ENCODE measurements around the gene PDE4D. TPM values are rescaled to one million over a fixed set of nuclear protein-coding genes. Genes with fewer than 3 reads are reported as not detected.

Gene PDE4D
- total RNA-seq, 1 experiment from 2014 or later: 3.6 TPM

GRCh38 chr5:59126708-59127573, 766.6 kb downstream of the PDE4D start:
- Histone ChIP-seq H3K36me3 (ENCODE audit: low read depth, low read length) (no peaks in the 10 kb centered on the region), H3K4me3 (ENCODE audit: low read length) (peak overlapping the region; percentile 56; the same call in 1 of the 2 replicates), H3K79me2 (ENCODE audit: low read length) (no peaks in the 10 kb centered on the region), H3K9me2 (replicated peaks; ENCODE audit: low read length) (no peaks in the 10 kb centered on the region), H3F3A (ENCODE audit: low read length, unreplicated experiment) (no peaks in the 10 kb centered on the region), H2AFZ (ENCODE audit: low read length) (peak overlapping the region; percentile 83), H3K4me2 (ENCODE audit: low read length) (peak overlapping the region; percentile 75), H3K4me1 (ENCODE audit: insufficient read depth, low read length) (peaks cover 20% of the 10 kb centered on the region), H3K27me3 (ENCODE audit: low read length) (no peaks in the 10 kb centered on the region), H4K20me1 (ENCODE audit: low read length) (no peaks in the 10 kb centered on the region), H3K9ac (ENCODE audit: low read length) (peak overlapping the region; percentile 58), H3K27ac (ENCODE audit: low read length) (peak overlapping the region; percentile 69), H3K9me3 (ENCODE audit: low read length) (no peaks in the 10 kb centered on the region)
- ATAC-seq: peak; percentile 26
- no peak for DNase-seq
- TF ChIP-seq, protein P1, sequence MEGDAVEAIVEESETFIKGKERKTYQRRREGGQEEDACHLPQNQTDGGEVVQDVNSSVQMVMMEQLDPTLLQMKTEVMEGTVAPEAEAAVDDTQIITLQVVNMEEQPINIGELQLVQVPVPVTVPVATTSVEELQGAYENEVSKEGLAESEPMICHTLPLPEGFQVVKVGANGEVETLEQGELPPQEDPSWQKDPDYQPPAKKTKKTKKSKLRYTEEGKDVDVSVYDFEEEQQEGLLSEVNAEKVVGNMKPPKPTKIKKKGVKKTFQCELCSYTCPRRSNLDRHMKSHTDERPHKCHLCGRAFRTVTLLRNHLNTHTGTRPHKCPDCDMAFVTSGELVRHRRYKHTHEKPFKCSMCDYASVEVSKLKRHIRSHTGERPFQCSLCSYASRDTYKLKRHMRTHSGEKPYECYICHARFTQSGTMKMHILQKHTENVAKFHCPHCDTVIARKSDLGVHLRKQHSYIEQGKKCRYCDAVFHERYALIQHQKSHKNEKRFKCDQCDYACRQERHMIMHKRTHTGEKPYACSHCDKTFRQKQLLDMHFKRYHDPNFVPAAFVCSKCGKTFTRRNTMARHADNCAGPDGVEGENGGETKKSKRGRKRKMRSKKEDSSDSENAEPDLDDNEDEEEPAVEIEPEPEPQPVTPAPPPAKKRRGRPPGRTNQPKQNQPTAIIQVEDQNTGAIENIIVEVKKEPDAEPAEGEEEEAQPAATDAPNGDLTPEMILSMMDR (conservative IDR thresholded peaks at IDR 0.05; ENCODE audit: low read depth, low read length): no peak
- TF ChIP-seq EZH2 (IDR thresholded peaks at IDR 0.05; ENCODE audit: low read length, unreplicated experiment) (no peak), EZH2phosphoT487 (IDR thresholded peaks at IDR 0.05; ENCODE audit: borderline replicate concordance, low read length) (no peak)
- intact Hi-C loops (cut with micrococcal nuclease): loop anchor here (5.0 kb wide), 1 partner anchor 95 kb away; no protein-coding TSS in a partner anchor
- CTCF ChIA-PET: no interaction called here
- POLR2A ChIA-PET (ENCODE audit: unreplicated experiment): interaction anchor here (0.6 kb wide), 1 partner anchor 1573 kb away, joined by 6 read pairs; the partner anchor contains the start of gene DEPDC1B
- BruUV-seq (replicated peaks): no TSS peak

DNA sequence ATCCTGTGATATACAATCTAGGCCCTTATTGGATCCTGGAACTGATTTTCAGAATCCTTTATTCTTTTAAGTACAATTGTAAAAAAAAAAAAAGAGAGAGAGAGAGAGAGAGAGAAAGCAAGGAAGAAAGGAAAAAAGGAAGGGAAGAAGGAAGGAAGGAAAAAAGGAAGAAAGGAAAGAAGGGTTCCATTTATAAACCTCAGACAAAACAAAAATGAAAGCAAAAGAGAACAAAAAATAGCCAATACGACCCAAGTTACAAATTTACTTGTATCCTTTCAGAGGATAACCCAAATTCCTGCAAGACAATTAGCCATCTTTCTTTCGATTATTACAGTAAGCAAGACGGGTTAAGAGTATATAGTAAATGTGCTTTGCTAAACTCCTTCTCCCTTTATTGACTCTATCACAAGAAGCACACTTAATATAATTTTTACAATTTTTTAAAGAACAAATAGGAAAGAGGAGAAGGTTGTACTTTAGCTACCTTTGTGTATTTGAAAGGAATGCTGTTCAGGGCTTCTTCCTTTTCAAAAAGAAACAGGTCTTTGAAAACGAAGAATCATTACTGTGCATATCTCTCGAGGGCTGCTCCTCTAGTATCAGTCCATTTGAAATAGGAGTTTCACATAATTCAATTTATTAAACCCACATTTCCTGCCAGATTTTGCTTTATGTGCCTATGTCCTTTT, 767.4 kb downstream of the PDE4D start:
- H3K4me3 ChIP-seq (ENCODE audit: low read length): no peak overlapping the region
- no peaks in the 10 kb centered on the region for H3K9me3 ChIP-seq (ENCODE audit: low read length)
- H3K4me1 ChIP-seq (ENCODE audit: insufficient read depth, low read length): peaks cover 20% of the 10 kb centered on the region
- ATAC-seq (no peak), DNase-seq (no peak)
- CTCF ChIA-PET: no interaction called here
- H2AFZ ChIP-seq (ENCODE audit: low read length): no peak overlapping the region
- H3F3A ChIP-seq (ENCODE audit: low read length, unreplicated experiment): no peaks in the 10 kb centered on the region
- intact Hi-C loops (cut with micrococcal nuclease): loop anchor here (5.0 kb wide), 1 partner anchor 94 kb away; no protein-coding TSS in a partner anchor
- no TSS peak for BruUV-seq (replicated peaks)
- POLR2A ChIA-PET (ENCODE audit: unreplicated experiment): no interaction called here
- no peaks in the 10 kb centered on the region for H3K79me2 ChIP-seq (ENCODE audit: low read length)
- H3K9ac ChIP-seq (ENCODE audit: low read length): peak overlapping the region; percentile 58; the same call in 1 of the 2 replicates
- H3K27ac ChIP-seq (ENCODE audit: low read length): no peak overlapping the region
- no peaks in the 10 kb centered on the region for H4K20me1 ChIP-seq (ENCODE audit: low read length)
- H3K4me2 ChIP-seq (ENCODE audit: low read length): 0 out of 2 replicates have a peak overlapping the region, but pooled peaks have one; percentile 22
- no peak for TF ChIP-seq EZH2phosphoT487 (IDR thresholded peaks at IDR 0.05; ENCODE audit: borderline replicate concordance, low read length)
- TF ChIP-seq EZH2 (IDR thresholded peaks at IDR 0.05; ENCODE audit: low read length, unreplicated experiment): no peak
- TF ChIP-seq, protein P1 (conservative IDR thresholded peaks at IDR 0.05; ENCODE audit: low read depth, low read length): no peak
- H3K27me3 ChIP-seq (ENCODE audit: low read length): no peaks in the 10 kb centered on the region
- no peaks in the 10 kb centered on the region for H3K9me2 ChIP-seq (replicated peaks; ENCODE audit: low read length)
- H3K36me3 ChIP-seq (ENCODE audit: low read depth, low read length): no peaks in the 10 kb centered on the region
